HUDEP-2 (cell line): ENCODE data around the gene TRIM65.

Experiments used
- DNase-seq, 76 experiments: peaks; one replicate each; lab custom pipeline; 2025; ENCODE audit not compliant: unreplicated experiment in 76 of 76; lab: John Stamatoyannopoulos, UW

TRIM65 gene

DNA sequence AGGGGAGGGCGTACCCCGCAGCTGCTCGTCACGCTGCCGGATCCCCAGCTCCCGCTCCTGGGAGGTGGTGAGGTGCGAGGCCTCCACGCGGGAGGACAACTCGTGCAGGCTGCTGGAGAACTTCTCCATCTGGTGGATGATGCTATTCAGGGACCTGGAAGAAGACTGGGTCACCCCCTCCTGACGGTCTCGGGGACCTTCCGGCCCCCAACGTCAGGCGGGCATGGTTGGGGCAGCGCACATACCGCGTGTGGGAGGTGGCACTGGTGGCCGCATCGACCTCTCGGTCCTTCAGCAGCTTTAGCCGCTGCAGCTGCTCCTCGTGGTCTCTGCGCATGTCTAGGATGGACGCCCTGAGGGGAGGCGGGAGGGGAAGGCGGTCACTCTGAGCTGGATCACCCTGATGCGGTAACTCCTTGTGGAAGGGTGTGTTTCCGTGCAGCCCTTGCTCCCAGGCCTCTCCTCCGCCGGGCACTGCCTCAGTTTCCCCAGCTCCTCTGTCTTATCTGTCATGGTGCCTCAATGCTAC, 21.2 kb upstream of the TRIM65 start:
- DNase-seq: no peak

GRCh38 chr17:75917141-75917916, 20.6 kb upstream of the TRIM65 start:
- DNase-seq: no peak

DNA sequence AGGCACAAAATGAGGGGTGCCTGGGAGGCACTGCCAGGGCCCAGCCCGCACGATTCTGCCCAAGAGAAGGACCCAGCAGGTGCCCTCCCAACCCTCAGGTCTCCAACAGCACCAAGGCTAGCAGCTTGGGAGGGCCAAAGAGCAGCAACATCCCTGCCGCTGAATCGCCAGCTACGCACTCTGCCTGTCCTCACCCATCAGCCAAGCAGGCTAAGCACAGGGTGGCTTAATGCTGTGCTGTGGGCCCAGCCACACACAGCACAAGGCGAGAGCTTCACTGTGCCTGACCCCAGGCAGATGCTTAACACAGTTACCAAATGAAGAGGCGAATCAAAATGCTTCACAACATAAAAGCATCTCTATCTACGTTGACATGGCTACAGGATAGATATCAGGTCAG, 18.5 kb upstream of the TRIM65 start:
- DNase-seq: no peak

GRCh38 chr17:75914643-75915267, 18.0 kb upstream of the TRIM65 start:
- no peak for DNase-seq

DNA sequence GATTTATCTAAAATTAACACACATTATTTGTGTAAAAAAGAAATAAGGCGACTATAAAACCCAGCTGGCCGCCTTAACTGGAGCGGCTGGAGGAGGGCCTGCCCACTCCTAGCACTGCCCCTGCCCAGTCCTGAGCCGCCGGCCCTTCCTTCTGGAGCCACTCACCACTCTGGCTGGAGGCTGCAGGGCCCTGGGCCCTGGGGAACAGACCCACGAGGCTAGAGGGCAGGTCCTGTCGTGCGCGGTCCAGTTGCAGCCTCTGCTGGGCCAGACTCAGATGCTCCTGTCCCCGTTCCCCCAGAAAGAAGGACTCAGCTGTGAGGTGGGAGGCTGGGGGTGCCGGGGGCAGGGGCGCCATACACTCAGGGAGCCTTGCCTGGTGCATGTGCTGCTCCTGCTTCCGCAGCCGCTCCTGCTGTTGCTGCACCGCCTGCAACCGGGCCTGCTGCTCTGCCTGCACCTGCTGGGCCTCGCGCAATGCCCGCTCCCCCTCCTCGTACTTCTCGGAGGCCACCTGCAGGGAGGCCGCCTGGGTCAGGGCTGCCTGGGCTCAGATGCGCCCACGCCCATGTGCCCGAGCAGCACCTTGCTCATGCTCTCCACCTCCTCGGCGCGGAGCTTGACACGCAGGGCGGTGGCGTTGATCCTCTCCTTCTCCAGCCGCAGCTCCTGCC, 16.9 kb upstream of the TRIM65 start:
- DNase-seq: no peak

GRCh38 chr17:75910699-75911098, 13.9 kb upstream of the TRIM65 start:
- no peak for DNase-seq

DNA sequence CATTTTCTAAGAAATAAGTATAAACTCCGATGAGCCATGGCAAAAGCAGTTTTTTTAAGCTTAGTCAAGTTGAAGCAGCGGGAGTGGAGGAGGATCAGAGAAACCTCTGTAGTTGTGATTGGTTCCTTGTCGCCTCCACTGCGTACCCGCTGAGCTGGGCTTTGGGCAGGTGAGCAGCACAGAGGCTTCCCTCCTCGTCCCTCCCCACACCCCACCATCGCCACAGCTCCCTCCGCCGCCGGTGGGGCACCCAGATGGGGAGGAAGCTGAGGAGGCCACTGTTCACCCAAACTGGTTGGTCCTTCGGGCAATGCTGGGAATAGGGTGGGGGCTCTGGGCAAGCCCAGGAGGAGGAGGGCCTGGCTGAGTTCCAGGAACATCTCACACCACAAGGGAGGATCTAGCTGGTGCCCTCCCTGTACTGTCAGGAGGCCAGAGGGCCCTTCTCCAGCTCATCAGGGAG, 13.1 kb upstream of the TRIM65 start:
- peak in 68 of 76 experiments; percentile 13 to 83 (median 56) for DNase-seq

DNA sequence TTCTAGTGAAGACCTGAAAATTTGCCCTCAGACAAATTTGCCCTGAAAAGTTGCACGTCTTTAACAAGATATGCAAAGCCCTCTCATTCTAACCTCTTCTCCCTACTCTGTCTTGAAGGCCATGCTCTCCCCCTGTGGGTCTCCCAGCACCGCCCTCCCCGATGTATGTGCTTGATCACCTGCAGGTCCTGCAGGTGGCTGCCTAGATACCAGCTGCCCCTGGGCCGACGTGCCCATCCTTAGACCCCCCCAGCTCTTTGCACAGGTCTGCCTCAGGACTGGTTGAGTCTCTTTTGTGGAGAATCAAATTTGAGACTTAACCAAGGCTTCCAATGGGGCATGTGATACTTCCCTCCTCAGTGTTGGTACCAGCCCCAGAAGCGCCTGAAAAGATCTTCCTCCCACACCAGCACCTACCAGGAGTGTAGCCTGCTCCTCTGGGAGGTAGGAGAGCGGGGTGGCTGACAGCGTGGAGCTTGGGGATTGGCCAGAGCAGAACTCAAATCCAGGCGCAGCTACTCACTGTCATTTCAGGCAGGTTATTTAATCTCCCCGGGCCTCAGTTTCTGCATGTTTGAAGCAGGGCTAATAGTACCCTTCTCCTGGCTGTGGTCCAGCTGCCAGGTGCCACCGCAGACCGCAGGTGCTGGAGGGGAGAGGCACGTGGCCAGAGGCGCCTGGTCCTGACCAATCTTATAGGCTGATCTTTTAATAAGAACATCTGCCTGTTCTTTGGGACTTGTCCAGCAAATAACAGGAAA, 12.5 kb upstream of the TRIM65 start:
- peak in 1 of 76 experiments; percentile 13 for DNase-seq

- DNase-seq: no peak
Measured at GRCh38 chr17:75908201-75908600, 11.4 kb upstream of the TRIM65 start.

DNA sequence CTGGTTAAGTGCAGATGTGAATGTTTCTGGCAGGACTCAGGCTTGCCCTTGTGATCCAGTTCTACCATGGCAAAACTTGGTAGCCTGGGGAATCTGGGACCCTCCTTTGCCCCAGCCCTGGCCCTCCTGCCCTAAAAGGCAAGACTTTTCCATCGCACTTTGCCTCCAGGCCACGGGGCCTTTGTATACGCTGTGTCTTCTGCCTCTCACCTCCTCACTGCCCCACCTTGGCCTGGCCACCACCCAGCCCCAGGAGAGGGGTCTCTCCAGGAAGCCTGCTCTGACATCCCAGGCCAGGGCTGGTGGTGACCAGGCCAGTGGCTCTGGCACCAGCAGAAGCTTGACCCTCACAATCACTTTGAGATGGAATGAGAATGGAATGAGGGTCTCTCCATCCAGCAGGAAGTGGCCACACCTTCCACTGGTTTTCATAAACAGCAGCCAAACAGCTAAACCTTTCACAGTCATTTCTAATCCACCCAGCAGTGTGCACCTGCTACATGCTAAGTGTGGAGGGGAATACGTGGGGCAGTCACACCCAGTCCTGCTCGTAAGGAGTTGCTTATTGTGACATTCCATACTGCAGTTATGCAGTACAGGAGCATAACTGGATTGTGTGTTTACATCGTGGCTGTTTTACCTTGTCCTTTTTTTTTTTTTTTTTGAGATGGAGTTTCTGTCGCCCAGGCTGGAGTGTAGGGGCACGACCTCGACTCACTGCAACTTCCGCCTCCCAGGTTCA, 9.6 kb upstream of the TRIM65 start:
- no peak for DNase-seq

DNA sequence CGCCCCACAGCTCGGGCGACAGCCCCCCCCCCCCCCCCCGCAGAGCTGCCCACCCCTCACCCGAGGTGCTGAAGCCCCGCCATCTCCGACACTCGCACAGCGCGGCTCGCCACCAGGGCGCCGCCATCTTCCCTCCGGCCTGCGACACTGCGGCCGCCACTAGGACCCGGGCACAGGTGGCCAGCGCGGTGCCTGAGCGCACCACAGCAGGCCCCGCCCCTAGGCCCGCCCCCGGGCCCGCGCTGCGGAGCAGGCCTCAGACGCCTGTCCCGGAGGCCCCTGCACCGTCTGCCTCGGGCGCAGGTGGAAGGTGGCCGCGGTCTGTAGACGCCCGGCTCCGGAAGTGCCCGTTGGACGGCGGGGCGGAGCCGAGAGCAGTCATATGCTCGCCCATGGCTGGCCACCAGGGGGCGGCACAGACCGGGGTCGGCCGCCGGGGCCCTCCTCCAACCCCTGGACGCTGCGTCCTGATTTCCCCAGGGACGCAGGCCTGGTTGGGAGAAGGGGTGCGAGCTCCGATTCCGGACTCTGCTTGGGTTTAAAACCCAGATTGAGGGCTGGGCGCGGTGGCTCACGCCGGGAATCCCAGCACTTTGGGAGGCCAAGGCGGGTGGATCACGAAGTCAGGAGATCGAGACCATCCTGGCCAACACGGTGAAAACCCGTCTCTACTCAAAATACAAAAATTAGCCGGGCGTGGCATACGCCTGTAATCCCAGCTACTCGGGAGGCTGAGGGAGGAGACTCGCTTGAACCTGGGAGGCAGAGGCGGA, 8.2 kb upstream of the TRIM65 start, which contains the start of gene MRPL38:
Gene MRPL38 (minus strand): TSS at position 136 of the 773 bp plus-strand sequence. CDS start 9 bp downstream, at position 127.
- DNase-seq: peak in 75 of 76 experiments; percentile 60 to 97 (median 89)

DNA sequence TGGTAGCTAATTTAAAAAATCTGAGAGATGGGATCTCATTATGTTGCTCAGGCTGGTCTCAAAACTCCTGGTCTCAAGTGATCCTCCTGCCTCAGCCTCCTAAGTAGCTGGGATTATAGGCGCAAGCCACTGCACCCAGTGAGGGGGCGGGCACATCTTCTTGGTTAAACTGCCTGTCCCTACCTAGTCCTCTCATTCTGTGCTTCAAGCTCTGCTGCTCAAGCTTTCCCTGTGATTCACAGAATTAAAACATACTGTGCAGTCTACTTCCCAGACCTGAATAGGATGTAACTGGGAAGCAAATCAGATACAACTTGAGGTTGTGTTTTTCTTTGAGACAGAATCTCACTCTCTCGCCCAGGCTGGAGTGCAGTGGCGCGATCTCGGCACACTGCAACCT, 5.7 kb upstream of the TRIM65 start:
- DNase-seq: no peak

DNA sequence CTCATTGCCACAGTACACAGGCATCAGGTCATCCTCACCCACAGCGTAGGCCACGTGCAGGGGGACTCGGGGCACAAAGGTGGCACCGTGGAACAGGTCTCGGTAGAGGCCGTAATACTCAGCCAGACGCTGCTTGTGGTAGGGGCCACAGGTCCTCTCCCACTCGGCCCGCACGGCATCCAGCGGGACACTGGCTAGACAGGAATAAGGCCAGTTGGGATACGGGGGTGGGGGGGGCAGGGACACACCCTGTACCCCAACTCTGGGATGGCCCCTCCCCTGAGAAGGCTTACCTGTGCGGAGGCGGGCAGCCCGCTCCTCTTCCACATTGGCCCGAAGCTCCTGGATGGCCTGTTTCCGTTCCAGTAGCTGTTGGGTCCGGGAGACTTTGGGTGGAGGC, 5.0 kb upstream of the TRIM65 start:
- DNase-seq: no peak

- no peak for DNase-seq
Measured at GRCh38 chr17:75900691-75901533, 4.2 kb upstream of the TRIM65 start.

GRCh38 chr17:75899767-75900468, 3.2 kb upstream of the TRIM65 start:
- no peak for DNase-seq

DNA sequence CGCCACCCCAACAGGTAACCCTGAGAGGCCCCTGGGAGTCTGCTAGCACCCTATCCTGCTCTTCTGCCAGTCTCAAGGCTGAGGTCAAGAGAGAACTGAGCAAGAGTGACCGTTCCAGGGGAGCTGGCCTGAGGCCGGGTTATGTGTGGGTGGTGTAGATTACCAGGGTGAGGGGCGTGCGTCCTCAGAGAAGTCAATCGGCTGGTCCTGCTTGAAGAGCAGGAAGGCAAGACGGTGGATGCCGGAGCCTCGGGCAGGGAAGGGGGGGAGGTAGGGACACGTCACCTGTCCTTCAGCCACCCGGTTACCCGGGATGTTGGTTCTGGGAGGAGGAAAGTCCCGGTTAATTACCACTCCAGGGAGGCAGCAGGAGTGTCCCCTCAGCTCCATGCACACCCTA, 2.6 kb upstream of the TRIM65 start:
- no peak for DNase-seq

DNA sequence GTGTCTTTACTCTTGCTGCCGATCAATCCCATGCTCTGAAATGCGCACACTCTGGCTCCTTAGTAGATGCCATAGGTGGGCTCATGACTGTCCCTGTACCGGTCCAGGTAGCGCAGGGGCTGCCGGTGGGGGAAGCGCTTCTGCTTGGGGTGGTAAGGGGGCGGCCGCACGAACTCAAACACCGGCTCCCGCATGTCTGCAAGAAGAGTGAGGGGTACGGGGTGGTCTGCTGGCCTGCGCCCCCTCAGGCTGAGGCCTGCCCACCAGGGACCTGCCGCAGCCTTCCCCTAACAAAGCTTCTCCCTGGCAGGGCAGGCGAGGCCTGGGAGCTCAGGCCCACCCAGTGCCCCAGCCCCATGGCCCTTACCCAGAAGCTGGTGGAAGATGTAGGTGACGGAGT, 2.0 kb upstream of the TRIM65 start:
- DNase-seq: no peak

DNA sequence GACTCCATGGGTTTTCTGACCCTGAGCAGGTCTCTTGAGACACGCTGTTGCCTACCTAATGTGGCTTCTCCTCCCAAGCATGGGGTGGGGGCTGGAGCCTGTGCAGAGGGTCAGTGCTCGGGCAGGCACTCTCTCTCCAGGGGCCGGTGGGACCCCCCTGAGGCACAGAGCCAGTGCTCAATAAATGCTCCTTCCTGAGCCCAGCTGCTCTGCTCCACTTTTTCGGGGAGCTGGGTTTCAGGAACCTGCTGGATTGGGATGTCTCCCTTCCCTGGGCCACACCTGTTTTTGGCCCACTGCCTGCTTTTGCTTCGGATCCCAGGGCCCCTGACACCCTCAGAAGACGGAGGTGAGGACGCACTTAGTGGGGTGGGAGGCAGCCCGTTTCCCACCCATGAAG, 1.3 kb upstream of the TRIM65 start:
- no peak for DNase-seq
